ENCODE measurements around the gene HABP2.

The HABP2 gene

DNA sequence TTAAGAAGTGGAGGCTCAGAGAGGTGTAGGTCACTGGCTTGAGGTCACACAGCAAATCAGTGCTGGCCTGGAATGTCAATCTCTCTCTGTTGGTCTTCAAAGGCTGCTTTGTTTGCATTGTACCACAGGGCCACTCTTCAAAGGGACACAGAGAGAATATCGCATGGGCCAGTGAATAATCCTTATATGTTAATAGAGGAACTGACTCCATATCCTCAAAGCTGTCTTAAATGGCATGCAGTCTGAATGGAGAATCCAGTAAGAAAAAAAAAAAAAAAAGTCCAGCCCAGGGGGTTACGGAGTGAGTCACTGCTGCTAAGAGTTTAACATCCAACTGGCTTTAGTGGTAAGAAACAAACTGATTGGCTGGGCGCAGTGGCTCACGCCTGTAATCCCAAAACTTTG lies 56.9 kb downstream of the HABP2 start:
- DNase-seq = no peak

DNA sequence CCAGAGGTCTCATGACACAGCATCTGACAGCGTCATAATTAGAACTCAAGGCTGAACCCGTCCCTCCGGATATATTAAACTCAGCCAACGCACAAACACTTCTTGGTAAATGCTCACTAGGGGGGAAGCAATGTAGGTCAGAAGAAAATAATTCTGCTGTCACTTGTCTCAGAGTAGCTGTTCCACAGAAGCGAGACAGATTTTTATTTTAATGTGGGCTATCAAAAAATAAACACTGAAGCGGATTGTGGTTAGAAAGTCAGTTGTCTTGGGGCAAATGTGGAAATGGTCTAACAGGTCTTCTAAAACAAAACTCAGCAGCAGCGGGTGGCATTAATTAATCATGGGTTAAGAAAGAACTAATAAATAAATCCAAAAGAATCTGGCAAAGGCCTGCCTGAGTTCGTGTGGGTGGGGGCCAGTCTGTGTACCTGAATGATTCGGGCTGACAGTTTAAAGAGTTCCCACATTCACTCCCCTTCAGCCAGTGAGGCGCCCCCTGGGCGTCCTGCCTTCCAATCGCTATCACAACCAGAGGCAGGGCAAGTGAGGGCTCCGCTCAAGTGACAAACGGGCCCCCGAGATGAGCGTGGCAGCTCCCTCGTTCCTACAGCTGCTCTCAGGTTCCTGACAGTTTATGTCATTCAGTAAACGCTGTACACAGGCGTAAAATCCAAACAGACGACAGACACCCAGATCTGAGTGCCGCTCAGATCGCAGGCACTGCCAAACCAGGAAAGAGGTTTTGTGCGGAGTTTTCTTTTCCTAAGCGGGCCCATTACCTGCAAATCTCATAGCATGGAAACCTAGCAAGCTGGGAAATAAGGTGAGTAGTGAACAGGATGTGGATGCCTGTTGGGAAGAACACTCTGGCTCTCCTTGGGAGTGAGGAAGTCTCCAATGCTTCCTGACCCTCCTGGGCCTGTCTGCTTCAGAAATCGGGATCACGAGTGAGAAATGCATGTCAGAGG lies 58.1 kb downstream of the HABP2 start:
- DNase-seq = no peak

DNA sequence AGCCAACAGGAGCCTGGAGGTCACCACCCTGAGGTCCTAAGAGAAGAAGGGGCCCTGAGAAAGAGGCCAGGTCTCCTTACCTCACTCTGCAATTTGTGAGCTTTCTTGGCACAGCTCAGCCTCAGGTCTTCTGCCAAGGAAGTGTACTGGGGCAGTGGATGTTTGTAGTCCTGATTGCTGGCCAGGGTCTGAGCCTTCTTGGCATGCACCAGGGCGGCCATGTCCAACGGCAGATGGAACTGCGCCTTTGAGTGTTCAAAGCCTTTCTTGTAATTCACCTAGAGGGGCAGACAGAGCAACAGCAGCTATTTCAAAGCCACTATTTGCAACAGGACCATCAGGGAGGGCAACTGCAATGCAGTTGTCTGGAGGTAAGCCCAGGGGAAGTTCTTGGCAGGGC lies 59.3 kb downstream of the HABP2 start:
- no peak for DNase-seq

DNA sequence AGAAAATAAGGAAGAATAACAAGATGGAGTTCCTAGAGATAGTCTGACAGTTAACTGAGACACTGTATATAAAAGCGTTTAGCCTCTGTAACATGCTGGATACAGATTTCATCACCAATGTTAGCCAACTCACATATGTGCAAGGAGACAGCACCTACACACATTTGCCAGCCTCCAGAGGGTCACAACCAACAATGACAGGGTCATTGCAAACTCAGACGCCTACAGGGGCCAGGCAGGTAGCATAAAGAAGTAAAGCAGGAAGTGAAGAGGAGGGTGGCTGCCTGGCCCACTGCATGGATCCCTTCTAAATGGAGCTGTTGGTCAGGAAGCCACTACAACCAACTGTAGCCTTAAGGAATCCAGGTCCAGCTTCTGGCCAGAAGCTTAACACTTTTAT lies 60.6 kb downstream of the HABP2 start:
- DNase-seq = no peak

DNA sequence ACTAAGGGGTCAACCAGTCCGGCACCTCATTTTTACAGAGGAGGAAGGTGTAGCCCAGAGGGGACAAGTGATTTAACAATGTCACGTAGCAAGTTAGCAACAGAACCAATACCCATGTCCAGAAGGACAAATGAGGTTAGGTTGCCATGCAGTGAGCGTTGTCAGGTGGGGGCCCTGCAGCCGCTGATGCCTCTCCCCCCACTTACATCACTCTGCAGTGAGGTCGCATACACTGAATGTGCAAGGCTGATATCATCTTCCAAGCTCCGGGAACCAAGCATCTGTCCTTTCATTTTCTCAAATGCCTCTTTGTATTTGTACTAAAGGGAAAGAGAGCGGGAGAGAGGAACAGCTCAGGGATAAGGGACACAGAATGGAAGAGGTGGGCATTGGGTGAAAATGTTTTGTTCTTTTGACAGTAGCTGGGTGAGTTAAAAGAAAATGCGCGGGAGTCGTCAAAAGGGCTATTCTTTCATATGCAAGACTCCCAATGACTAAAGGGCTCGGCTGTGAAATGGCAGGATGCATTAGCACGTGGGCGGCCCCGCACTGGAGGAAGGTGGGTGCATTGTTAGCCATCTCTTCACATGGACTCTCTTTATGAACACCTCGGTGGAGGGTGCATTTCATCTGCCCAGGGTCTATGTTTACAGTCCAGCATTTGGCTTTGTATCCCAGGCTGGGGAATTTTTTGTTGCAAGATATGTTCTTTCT lies 61.3 kb downstream of the HABP2 start:
- DNase-seq = no peak

DNA sequence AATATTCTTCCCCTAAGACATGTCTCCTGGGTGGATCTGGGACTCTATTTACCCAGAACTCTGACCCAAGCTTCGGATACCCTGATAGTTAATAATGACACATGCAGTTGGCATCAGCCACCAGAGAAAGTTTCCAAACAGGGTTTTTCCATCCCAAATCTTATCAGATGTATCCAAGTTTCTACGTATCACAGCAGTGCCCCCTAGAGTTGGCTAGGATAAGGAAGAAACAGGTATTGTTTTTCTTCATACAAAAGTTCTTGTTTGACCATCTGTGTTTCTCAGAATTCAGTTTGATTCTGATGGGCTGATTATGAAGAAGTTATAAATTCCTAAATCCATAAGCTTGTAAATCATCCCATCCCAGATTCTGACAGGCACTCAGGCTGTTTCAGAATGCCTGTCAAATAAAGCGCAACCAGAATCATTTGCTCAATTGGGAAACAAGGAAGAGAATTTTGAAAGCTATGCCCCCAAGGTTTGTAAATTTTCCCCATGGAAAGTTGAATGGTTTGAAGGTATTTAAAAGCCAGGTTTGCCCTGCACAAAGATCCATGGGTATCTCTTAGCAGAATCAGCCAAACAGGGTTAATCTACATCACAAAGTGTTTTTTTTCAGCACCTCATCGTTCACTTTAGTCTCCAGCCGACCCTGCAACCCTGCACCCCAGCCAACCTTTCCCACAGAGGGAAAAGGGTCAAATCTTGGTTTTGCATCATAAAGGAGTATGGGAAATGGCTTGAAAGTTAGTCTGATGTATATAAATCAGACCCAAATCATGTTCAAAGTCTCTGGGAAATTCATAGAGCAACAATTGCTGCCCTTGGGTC lies 63.6 kb downstream of the HABP2 start:
- DNase-seq = no peak

DNA sequence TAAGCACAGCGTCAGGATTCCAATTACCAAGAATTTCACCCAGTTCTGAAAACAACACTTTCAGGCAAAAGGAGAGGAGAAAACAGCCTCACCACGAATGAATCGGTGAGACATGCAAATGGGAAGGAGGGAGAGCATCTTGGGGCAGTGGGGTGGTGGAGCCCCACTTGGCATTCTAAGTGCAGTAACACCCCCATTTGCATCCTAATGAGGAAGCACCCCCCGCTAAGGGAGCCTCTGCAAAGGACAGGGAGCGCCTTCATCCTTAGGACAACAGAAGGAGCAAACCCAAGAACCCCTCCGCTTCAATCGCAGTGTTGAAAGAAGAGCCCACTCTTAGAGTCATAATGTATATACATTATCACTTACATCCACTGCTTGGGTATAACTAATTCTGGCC lies 64.2 kb downstream of the HABP2 start:
- no peak for DNase-seq

DNA sequence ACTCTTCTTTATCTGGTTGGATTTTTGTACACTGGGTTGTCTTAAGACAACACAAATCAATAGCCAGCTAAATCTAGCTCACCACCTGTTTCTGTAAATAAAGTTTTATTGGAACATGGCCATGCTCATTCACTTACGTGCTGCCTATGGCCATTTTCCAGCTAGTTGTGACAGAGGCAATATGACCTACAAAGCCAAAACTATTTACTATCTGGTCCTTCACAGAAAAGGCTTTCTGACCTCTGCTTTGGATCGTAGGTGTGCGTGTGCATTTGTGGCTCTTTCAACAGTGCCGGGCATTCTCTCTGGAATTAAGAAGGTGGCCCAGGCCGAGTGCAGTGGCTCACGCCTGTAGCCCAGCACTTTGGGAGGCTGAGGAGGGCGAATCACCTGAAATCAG lies 65.5 kb downstream of the HABP2 start:
- no peak for DNase-seq

DNA sequence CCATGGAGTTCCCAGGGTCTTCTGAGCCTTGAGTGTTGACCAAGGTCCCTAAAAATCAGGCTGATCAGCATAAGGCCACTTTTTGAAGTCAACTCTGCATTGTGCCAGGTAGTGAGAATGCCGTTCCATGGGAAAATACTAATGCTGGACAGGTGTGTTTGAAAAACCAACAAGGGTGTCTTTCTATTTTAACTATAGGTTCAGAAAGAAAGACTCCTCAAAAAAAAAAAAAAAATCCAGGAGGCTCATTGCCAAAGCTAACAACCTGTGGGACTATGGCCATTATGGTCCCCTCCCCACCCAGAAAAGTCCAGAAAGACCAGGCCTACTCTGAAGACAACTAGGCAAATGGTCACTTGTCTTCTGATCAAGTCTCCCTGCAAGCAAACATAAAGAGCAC lies 66.5 kb downstream of the HABP2 start:
- DNase-seq = no peak

DNA sequence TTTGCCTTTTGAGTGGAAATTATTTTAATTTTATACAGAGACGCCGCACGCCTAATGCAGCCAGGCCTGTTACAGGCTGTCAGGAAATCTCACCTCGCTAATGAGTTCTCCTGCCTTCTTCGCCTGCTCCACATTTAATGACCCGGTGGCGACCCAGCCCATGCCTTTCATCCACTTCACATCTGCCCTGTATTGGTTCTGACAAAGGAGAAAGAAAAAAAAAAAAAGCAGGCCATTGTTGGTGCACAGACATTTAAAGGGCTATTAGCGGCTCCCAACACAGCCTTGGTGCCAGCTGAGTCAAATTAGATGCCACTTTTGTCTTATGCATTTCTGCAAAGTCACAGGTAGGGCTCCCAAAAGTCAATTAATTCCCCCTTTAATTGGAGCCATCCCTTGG lies 67.7 kb downstream of the HABP2 start:
- peak; percentile 42 for DNase-seq

DNA sequence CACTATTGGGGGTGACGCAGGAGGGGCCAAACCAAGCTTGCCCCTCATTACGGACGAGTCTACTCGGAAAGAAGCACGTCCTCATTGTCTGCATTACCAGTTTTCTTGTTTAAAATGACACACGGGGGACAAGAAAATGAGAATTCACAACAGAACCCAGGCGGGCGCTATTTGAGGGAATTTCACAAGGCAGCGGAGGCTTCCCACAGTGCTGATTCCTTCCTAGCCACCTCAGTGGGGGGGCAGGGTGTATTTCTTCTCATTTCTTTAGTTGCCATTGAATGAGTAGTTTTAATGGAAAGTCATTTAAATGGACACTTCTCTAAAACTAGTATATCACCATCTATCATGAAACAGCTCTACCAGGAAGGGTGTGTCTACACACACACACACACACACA lies 68.1 kb downstream of the HABP2 start:
- DNase-seq = no peak

DNA sequence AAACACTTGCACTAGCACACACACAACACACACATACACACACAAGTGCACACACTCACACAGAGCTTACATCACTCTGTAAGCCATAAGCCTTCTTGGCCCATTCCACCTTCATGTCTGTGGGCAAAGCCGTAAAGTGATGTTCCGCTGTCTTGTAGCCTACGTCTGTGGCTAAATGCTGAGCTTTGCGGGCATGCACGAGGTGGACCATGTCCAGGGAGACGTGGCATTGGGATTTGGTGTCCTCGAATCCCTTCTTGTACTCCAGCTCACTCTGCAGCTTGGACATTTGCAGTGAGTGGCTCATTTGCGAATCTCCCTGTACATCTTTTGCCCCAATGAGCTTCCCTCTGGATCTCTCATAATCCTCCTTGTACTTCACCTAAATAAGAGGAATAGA lies 68.9 kb downstream of the HABP2 start:
- no peak for DNase-seq

DNA sequence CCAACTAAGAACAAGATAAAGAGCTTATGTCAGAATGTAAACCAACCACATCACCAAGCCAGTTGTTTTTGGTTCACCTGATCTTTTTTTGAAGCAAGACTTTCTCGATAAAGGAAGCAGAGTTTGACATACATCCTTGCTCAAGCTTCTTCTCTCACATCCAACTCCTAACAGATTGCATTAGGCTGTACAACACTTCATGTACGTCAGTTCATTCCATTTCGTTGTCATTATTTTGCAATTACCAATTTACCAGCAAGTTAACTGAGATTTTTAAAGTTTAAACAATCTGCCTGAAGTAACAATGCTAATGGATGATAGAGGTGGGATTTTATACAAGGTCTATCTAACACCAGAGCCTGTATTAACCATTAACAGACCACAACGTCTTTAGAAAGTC lies 70.0 kb downstream of the HABP2 start:
- no peak for DNase-seq

DNA sequence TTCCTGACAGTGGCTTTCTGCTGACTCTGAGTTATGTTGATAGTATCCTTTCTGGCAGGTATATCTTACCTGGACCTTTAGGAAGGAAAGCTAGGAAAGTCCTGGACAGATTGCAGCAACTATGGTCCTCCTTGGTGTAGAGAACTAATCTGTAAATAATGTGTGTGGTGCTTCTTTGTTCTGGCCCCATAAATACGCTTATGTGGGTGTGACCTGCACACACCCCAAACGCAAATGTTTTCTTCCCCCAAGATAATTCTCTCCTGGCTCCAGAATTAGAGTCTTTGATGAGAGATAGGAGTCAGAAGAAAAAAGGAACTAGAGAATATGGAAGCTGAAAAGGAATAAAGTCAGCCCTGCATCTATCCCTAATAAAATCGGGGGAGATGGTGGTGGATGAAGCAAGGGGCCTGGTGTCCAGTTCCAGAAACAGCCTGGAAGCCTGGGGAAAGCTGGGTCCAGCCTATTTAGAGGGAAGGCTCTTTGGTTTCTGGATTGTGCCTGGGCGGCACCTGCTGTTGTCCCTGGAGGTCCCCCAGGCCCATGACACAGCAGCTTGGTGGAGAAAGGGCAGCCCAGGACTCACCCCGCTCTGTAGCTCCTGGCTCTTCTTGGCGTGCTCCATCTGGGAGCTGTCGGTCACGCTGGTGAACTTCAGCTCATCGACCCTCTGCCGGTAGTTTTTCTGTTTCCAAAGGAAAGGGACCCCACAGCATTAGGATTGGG lies 72.8 kb downstream of the HABP2 start:
- DNase-seq = no peak

DNA sequence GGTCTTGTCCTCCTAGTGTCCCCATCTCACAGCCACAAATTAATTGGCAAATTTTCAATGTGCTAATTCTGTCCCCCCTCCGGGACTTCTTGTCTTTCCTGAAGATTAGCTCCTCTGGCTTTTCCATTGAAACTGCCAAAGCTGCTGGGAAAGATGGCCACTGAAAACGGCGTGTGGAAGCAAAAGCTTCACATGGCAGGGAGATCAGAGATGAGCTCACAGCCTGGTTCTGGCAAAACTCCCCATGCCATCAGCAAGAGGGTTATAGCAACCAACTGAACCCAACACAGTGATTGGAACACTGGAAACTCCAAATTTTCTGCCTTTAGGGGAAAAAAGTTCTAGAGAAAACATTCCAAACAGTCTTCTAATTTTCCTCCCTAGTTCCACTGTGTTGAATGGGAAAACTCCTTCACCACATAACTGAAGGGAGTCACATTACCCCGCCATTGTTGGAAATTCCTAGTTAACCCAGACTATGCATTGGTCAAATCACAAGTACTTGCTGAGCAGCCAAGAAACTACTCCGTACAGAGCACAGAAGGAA lies 74.0 kb downstream of the HABP2 start:
- no peak for DNase-seq

DNA sequence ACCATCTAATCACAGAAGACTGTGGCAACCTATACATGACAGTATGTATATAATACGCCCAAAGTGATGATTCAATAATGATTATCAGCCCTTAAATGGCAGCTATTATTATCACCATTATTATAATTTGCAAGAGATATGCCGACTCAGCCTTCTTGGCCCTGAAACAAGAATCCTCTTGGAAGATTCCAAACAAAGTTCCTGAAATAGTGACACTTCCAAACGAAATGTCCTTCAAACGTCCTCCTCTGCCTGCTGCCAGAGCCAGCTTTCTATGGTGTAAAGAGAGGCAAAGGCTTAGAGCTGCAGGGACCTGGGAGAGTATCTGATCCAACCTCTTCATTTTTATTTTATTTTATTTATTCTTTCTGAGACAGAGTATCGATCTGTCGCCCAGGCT lies 75.0 kb downstream of the HABP2 start:
- DNase-seq = no peak

DNA sequence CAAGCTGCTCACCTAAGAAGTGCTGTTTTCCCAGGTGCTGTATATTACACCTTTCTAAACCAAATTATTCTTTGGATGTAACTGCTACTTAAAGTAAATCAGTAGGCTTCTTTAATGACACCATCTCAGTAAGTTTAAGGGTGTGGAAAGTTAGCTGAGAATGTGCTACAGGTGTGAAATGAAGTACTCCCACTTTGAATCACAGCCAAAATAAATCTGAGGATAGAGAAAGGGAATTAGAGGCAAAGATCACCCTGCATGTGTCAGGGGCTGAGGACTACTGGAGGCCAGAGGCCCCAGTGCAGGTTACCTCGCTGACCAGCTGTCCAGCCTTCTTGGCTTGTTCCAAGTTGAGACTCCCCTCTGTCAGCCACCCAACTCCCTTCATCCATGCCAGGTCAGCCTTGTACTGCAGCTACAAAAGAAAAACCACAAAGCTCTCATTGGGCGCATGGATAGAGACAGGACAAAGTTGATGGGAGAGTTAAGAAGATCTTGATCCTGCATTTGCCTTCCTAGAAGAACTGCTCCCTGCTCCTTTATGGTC lies 75.8 kb downstream of the HABP2 start:
- DNase-seq = no peak

DNA sequence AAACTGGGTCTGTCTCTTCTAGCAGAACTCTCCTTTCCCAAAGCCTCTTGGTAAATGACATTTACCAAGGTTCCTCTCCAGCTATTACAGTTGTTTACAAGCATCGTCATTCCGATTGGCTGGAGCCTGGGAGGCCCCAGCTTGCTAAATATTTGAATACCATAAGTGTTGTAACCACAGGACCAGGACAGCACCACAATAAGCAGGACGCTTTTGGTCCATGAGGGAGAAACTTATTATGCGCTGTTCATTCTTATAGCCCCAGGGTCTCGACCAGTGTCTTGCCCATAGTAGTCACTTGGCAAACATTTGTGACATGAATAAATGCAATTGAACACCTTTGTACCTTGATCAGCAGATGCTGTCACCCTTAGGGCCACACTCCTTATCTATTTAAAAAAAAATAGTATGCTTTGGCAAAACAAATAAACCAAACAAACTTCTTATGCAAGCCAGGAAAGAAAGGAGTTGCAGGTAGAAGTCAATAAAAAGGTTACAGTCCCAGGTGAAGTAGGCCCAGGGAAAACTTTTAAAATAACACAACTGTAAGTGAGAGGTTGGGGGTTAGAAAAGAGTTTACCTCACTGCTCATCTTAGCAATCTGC lies 78.2 kb downstream of the HABP2 start:
- no peak for DNase-seq

DNA sequence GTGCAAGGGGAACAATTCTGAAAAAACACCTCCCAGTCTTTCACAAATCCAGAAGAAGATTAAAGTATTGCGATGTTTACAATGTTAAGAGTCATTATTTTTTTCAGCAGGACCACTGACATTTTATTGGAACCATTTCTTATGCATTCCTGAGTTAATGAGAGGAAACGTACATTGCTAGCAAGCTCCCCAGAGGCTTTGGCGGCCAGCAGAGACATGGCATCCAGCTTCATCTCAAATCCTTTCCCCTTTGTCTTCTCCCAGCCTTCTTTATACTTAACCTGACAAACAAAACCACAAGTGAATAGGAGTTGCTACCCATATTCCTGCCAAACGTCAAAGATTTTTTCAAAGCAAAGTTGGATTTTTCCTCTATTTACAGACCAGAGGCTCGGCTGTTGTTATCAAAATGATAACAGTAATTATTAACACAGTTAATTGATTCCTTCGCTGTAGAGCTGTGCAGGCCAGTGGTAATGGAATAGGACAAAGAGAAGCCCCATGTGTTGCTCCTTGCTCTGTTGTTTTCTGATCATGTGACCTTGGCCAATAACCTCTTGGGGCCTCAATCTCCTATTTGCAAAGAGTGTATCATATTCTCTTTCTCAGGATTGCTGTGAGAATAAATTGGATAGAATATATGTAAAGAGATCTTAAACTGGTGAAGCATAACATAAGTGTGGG lies 79.0 kb downstream of the HABP2 start:
- DNase-seq = no peak
